ENCODE measurements around the gene ARFGAP1.

The ARFGAP1 gene

DNA sequence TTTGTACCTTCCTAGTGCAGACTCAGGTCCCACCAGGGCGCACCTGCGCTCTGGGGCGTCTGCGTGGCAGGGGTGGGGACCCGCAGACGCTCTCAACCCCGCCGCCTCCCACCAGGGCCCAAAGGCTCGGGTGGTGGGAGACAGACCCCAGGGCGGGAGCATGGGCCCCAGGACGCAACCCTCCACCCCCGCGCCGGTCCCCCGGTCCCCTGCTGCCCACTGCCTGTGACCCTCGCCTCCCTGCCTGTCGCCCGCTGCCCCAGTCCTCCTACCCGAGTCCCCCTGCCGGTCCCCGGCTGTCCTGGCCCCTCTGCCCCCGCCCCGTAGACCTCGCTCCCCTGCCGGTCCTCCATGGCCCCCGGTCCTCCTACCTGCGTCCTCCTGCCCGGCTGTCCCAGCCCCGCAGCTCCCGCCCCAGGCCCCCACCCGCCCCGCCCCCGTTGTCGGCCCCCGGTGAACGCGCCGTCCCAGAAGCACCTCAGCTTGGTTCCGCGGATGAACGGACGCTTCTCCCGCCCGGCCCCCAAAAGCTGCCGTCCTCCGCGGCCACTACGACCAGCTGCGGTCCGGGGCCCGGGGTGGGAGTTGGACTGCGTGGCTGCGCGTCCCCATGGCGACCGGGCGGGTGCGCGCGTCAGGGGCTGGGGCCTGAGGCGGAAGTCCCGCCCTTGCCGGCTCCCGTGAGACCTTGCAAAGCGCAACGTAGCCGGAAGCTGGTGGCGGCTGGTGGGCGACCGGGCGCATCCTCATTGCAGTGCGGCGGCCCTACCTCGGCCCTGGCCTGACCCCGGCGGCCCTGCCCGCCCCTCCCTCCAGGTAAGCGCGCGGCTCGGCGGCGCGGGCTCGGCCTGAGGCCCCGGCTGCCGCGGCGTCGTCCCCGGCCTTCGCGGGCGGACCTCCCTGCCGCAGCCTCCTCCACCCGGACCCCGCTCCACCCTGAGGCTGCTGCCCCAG lies at the start of gene ARFGAP1:
TSS of gene ARFGAP1 (plus strand) at position 709 of the 954 bp plus-strand sequence. CDS start 2,768 bp downstream, outside the sequence.
- peak; percentile 98 for DNase-seq (ENCODE audit: low spot score)

DNA sequence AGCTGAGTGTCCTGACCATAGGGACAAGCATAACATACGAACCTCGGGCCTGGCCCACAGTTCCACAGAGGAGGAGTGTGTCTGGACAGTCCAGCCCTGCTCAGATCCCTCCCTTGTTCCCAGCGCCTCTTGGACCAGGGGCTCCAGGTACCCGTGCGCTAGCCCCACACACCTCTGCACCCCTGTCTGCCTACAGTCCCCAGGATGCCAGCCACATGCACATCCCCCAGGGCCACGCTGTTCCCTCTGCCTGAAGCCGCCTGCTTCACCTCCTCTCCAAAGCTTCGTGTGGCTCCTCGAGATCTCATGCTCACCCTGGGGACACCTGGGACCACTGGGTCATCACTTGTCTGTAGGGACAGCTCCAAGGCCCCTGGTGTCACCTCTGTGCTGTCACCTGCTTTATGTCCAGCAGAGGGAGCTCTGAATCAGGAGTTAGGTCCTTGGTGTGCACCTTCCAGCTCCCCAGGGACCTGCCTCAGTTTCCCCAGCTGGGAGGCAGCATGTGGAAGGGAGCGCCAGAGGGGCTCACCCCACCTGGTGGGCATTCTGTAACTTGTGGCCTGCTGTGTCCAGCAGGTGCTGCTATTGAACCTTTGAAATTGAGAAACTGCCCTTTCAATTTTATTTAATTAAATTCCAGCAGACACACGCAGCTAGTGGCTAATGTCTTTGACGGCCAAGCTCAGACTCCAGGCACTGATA lies 49.3 kb upstream of the ARFGAP1 start:
- peak; percentile 56 for DNase-seq (ENCODE audit: low spot score)

DNA sequence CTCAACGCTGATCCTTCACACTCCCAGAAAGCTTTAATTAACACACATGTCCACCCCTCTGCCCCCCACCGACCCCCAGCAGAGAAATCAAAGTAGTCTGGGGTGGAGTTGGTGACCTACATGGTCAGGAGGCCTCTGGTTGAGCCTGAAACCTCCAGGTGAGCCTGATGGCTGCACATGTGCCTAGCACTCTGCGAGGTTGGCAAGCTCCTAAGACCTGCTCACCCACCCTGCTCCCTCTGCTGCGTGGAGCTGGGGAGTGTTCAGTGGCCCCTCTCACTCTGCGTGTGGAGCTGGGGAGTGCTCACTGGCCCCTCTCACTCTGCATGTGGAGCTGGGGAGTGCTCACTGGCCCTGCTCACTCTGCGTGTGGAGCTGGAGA lies 48.8 kb upstream of the ARFGAP1 start:
- DNase-seq (ENCODE audit: low spot score): no peak

DNA sequence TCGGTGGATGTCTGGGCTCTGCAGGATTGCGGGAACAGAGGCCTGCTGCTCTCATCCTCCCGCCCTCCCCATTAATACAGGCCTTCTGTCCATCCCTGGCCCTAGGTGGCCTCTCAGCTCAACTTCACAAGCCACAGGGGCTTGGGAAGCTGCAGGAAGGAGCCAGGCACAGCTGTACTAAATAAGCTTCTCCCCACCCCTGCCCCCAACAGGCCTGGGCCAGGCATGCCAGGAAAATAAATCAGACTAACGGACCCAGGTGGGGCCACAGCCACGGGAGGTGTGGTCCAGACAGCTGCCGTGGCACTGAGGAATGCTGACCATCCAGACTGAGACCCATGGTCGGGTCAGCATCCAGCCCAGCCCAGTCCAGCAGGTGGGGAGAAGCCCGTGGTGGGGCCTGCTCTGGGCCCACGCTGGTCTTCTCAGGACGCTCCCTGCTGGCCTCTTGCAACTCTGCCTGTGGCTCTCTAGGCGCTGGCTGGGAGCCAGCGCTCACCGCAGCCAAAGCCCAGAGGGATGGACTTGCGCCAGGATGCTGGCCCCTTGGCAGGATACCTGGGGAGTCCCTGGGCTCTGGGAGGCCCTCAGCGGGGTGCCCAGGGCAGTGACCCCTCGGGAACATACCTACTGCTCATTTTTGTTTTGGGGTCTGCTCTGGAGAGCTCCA lies 48.1 kb upstream of the ARFGAP1 start:
- peak; percentile 57 for DNase-seq (ENCODE audit: low spot score)

DNA sequence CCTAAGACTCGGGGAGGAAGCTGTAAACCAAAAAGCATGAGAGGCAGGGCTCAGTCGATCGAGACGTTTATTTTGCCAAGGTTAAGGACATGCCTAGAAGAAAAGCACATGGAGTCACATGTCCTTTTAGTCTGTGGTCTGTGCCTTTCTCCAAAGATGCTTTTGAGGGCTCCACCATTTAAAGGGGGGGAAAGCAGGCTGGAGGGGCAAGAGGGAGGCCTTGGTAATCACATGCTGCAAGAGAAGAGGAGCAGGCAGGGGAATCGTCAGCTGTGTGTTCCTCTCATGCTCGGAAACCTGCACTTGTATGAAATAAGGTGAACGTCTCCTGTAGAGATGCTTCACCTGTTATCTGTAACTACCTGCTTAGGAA lies 47.5 kb upstream of the ARFGAP1 start:
- no peak for DNase-seq (ENCODE audit: low spot score)

DNA sequence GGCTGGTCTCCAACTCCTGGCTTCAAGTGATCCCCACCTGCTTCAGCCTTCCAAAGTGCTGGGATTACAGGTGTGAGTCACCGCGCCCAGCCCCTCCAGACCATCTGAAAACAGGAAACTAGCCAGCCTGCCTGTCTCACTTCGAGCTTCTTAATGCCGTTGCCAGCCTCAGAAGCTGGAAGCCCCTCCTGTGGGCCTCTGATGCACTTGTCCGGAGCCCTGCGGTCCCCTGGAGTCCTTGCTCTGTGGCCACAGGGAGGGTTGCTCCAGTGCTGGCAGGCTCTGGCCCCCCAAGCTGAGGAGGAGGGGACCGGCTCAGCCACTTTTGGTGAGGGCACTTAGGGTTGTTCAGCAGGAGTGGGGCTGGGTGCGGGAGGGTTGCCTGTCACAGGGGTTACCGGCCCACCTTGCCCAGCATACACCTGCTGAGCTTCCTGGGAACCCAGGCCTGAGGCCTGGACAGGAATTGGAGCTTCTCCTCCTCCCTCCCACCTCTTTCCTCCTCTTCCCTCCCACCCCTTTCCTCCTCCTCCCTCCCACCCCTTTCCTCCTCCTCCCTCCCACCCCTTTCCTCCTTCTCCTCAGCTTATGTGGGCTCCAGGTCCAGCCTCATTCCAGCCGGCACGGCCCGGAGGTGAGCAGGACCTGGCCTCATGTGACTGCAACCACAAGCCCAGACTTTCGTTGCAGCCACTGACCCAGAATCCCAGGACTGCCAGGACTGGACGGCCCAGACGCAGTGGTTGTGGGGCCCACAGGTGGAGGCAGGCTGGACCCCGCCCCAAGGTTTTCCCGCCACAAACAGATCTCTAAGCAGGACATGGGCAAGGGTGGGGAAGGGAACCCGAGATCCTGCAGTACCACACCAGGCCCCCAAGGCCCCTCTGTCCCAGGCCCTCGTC lies 46.3 kb upstream of the ARFGAP1 start:
- DNase-seq (ENCODE audit: low spot score): no peak

DNA sequence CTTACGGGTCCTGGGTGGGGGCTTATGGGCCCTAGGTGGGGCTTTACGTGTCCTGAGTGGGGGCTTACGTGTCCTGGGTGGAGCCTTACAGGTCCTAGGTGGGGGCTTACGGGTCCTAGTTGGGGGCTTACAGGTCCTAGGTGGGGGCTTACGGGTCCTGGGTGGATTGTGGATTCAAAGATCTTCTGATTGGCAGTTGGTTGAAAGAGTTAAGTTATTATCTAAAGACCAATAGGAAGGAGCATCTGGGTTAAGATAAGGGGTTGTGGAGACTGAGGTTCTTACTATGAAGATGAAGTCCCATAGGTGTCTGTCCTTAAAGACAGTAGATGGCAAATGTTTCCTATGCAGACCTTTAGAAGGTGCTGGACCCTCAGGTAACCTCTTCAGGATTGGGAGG lies 45.4 kb upstream of the ARFGAP1 start:
- no peak for DNase-seq (ENCODE audit: low spot score)

DNA sequence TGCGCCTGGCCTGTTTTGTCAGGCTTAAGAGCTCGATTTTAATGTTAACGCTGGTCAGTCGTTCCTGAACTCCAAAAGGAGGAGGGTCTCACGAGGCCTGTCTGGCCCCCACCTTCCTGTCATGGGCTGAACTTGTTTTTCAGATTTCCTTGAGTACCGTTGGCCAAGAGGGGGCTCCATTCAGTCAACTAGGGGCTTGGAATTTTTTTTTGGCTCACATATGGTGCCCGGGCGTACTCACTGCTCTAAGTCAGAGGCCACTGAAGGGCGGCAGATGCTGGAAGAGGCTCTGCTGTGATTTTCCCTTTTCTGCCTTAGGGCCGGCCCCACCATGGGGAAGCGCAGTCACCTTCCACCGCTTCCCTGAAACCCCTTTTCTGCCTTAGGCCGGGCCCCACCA lies 43.8 kb upstream of the ARFGAP1 start:
- no peak for DNase-seq (ENCODE audit: low spot score)

DNA sequence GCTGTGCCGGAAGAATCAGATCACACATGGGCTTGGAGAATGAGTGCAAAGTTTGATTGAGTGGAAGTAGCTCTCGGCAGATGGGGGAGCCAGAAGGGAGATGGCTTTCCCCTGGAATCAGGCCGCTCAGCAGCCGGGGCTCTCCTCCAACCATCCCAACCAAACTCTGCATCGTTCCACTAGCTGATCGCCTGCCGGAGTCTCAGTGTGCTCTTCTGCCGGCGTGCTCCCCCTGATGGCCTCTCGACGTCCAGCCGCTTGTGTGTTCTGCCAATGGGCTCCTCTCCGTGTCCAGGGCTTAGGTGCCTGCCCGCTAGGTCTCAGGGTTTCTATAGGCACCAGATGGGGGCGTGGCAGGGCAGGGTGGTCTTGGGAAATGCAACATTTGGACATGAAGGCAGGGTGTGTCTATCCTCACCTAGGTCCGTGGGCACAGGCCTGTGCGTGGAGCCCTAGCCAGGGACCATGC lies 41.8 kb upstream of the ARFGAP1 start:
- DNase-seq (ENCODE audit: low spot score): peak; percentile 78

DNA sequence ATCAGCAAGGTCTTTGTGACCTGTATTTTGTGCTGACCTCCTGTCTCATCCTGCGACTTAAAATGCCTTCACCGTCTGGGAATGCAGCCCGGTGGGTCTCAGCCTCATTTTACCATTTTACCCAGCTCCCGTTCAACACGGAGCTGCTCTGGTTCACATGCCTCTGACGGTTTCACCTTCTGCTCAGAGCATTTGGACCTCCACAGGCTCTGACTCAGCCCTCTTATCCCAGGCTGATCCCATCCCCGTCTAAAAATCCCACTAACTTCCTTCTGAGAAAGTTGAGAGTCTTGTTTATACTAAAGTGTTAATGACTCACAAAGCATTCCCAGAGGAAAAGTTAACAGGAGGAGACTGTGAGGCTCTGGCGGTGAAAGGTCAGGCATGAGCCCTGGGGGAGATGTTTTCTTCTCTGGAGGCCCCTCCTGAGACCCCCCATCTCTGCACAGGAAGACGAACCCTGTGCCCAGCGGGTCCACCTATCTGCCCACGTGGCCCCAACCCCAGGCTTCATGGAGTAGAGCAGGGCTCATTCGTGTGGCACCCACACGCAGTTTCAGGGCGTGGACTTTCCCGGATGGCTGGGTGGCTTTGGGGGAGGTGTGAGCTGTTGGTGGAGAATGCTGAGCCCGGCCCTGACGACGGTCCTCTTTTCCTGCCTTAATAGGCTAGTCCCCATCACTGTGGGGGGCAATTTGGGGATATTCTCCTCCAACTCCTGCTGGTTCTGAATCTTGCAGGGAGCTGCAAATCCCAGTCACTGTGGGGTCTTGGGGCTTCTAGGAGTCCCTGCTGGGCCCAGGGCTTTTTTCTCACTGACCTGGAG lies 40.2 kb upstream of the ARFGAP1 start:
- peak; percentile 83 for DNase-seq (ENCODE audit: low spot score)

DNA sequence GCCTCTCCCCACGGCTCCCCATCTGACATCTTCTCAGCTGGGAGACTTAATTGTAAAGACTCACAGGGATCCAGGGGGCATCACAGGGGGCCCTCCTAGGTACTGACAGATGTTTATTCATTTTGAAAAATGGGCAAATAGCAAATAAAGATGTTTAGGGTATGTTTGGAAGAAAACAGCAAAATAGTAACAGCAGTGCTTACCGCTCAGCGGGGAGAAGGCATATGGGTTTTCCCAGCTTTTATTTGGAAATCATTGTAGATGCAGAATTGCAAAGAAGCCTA lies 39.6 kb upstream of the ARFGAP1 start:
- DNase-seq (ENCODE audit: low spot score): no peak

DNA sequence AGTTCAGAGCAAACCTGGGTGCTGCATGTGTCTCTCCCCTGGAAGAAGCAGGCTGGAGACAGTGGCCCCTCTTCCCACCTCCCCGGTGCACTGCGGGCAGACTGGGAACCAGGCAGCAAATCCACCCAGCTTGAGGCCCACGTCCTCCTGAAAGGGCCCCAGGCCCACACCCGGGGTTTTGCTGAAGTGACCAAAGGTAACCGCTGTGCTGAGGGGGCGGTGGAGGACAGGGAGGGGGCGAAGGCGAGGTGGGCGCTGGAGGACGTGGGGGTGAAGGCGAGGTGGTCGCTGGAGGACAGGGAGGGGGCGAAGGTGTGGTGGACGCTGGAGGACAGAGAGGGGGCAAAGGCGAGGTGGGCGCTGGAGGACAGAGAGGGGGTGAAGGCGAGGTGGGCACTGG lies 38.7 kb upstream of the ARFGAP1 start:
- DNase-seq (ENCODE audit: low spot score): no peak

DNA sequence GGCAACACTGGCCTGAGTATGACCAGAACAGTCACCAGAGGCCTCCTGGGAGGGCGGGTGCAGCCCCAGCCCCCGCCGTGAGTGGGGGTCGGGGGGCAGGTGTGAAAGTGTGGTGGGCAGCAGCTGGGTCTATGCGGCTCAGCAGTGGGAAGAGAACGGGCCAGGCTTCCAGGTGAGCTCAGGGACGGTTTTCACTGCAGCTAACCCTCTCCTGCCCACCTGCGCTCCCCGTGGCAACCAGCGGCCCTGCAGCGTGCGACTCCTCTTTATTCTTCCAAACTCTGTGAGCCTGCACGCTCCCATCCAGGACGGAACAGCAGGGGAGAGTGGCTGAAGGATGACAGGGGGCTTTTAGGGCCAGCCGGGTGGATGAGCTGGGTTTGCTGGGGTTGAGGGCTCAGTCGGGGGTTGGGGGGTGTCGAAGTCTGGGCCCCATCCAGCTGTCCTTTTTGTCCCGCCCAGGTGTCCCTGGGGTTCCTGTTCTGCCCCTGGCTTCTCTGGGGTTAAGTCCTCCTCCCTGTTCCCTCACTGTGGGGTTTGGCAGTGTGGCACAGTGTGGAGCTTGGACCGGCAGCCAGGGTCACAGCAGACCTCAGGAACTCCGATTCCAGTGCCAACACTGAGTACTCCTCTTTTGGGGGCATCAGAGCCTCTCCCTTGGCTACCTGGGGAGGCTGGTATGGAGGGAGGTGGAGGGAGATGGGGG lies 37.8 kb upstream of the ARFGAP1 start:
- peak; percentile 52 for DNase-seq (ENCODE audit: low spot score)

DNA sequence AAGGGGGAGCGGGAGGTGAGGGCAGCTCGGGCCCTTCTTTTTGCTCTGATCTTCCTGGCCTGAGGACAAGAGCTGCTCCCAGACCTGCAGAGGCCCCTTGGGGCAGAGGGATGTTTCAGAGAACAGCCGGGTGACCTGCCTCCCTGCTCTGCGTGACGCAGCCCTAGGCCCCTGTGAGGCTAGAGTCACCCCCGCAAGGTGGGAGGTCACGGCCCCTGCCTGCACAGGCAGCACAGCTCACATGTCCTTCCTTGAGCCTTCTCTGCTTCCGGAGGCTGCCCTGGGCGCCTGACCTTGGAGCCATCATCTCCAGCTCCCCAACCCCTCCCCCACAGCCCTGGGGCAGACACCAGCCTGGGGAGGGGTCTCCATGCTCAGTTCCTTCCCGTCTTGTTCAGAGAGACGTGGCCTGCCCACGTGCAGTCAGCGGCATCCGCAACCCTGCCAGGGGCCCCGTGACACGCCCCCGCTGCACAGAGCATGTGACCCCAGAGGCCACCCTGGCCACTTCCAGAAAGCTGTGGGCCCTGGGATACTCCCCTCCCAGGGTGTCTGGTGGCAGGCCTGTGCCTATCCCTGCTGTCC lies 37.1 kb upstream of the ARFGAP1 start, which contains the start of gene BIRC7:
TSS of gene BIRC7 (plus strand) at position 507 of the 585 bp plus-strand sequence. CDS start 192 bp downstream, outside the sequence.
- DNase-seq (ENCODE audit: low spot score): no peak

DNA sequence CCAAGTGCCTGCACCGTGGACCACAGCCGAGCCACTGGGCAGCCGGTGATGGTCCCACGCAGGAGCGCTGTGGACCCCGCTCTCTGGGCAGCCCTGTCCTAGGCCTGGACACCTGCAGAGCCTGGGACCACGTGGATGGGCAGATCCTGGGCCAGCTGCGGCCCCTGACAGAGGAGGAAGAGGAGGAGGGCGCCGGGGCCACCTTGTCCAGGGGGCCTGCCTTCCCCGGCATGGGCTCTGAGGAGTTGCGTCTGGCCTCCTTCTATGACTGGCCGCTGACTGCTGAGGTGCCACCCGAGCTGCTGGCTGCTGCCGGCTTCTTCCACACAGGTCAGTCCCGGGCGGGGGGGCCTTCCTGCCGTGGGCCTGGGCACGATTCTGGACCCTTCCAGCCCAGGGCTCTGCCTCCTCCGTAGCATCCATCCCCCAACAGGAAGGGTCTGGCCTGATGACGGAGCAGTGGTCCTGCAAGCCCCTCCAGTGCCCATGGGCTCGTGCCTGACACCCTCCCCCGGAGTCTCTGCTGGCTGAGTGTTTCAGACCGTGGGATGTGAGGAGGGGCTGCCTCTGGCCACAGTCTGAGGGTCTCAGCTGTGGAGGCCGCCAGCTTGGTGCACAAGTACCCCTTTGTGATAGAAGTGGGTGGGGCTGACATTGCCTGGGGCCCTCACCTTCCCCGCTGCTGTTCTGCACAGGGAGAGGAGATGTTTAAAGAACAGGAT lies 36.3 kb upstream of the ARFGAP1 start:
- DNase-seq (ENCODE audit: low spot score): no peak

DNA sequence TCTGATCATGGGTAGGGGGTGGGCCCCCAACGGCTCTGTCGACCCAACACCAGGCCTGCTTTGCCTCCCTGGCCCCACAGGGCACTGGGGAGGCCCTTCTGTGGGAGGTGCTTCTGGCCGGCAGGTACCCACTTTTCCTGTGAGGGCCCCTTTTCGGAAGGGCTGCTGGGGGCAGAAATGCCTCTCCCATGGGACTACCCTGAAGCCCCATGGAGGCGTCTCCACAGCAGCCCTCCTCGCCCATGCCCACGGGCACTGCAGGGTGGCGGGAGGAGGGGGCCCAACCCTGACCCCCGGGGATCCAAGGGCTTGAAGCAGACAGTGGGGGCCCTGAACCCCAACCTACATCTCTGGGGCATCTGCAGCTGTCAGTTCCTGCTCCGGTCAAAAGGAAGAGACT lies 34.6 kb upstream of the ARFGAP1 start:
- no peak for DNase-seq (ENCODE audit: low spot score)

DNA sequence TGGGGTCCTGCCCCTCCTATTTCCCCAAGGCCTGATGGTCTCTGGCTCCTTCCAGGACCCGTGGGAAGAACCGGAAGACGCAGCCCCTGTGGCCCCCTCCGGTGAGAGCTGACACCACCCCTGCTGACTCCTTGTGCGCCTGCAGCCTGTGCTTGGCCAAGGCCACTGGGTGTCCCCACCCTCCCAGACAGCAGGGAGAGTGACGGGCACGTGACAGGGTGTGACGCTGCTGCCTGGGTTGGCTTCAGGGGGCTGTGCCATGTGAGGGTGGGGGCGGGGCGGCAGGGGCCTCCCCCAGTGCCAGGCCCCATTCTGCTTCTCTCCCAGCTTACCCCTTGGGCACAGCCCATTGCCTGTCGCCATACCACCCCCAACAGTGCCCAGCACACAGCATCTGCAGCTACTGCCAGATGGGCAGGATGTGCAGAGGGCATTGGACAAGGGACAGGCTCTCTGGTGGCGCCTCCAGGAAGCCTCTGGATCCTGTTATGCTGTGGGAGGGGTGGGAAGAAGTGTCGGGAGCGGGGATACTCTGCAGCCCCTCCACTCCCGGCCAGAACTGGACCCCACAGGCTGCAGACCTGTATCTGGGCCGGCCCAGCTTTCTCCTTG lies 34.0 kb upstream of the ARFGAP1 start:
- DNase-seq (ENCODE audit: low spot score): no peak

DNA sequence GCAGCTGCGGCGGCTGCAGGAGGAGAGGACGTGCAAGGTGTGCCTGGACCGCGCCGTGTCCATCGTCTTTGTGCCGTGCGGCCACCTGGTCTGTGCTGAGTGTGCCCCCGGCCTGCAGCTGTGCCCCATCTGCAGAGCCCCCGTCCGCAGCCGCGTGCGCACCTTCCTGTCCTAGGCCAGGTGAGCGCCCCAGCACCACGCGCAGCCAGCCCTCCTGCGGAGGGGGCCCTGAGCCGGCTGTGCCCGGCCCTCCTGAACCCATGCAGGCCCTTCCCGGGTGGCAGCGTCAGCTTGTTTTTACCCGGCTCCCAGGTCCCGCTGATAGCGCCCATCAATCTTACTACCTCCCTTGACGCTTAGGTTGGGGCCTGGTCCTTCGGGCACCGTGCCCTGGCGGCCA lies 33.2 kb upstream of the ARFGAP1 start:
- no peak for DNase-seq (ENCODE audit: low spot score)

DNA sequence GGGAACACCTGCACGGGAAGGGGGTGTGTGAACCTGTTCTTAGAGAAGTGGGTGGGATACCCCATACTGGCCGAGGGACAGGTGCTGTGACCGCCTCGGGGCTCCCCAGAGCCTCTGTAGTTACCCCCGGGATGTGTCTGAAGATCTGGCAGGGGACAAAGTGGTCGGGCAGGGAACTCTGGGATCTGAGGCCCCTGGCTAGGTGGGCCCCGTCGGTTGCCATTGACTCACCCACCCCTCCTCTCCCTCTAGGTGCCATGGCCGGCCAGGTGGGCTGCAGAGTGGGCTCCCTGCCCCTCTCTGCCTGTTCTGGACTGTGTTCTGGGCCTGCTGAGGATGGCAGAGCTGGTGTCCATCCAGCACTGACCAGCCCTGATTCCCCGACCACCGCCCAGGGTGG lies 32.6 kb upstream of the ARFGAP1 start:
- DNase-seq (ENCODE audit: low spot score): no peak

Measured in AG08396 (cell line).